ENCODE data around the gene REPIN1. TPM values are rescaled to one million over a fixed set of nuclear protein-coding genes. Genes with fewer than 3 reads are reported as not detected.
A peak's percentile ranks its signal among the peaks of the same experiment; 100 is the strongest.

The REPIN1 gene
- polyA plus RNA-seq, 1 experiment = 28.4 TPM

DNA sequence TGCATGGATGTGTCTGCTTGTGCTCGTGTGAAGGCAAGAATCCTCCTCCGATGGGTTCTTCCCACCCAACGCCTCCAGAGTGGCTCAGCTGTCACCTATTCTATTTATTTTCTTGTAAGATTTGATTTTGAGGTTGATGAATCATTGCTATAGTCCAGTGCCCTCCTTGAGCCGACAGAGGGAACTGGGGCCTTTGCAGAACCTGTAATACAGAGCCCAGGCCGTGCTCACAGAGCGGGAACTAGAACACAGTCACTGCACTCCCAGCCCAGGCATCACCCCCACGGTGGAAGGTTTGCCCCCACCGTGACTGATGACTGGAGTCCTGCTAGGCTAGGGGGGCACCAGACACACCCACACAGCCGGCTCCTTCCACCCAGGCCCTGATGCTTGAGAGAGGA, 29.2 kb upstream of the REPIN1 start:
- DNase-seq (ENCODE audit: low read depth, low spot score) = no peak
- POLR2A ChIA-PET = interaction anchor here (1.1 kb wide), 1 partner anchor 66 kb away, joined by 3 read pairs; a partner anchor contains a TSS
- TF ChIP-seq, protein P1, sequence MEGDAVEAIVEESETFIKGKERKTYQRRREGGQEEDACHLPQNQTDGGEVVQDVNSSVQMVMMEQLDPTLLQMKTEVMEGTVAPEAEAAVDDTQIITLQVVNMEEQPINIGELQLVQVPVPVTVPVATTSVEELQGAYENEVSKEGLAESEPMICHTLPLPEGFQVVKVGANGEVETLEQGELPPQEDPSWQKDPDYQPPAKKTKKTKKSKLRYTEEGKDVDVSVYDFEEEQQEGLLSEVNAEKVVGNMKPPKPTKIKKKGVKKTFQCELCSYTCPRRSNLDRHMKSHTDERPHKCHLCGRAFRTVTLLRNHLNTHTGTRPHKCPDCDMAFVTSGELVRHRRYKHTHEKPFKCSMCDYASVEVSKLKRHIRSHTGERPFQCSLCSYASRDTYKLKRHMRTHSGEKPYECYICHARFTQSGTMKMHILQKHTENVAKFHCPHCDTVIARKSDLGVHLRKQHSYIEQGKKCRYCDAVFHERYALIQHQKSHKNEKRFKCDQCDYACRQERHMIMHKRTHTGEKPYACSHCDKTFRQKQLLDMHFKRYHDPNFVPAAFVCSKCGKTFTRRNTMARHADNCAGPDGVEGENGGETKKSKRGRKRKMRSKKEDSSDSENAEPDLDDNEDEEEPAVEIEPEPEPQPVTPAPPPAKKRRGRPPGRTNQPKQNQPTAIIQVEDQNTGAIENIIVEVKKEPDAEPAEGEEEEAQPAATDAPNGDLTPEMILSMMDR (IDR thresholded peaks at IDR 0.05; ENCODE audit: low read depth, low read length) = no peak
- CTCF ChIA-PET = no interaction called here
- Histone ChIP-seq H3K9me3 (ENCODE audit: control insufficient read depth, insufficient read depth, low read length) (peaks cover 6% of the 10 kb centered on the region), H3K27ac (ENCODE audit: low read depth, low read length) (no peak overlapping the region), H3K27me3 (ENCODE audit: control insufficient read depth, insufficient read depth, low read length) (peaks cover 35% of the 10 kb centered on the region), H3K4me3 (ENCODE audit: low read depth, low read length) (no peak overlapping the region)

- TF ChIP-seq, protein P1 (IDR thresholded peaks at IDR 0.05; ENCODE audit: low read depth, low read length) = 0 out of 2 replicates have a peak, but pooled peaks have one; percentile 7
- H3K4me3 ChIP-seq (ENCODE audit: low read depth, low read length) = peak overlapping the region; percentile 46
- peaks cover 10% of the 10 kb centered on the region for H3K9me3 ChIP-seq (ENCODE audit: control insufficient read depth, insufficient read depth, low read length)
- H3K27me3 ChIP-seq (ENCODE audit: control insufficient read depth, insufficient read depth, low read length) = peaks cover 38% of the 10 kb centered on the region
- CTCF ChIA-PET = no interaction called here
- DNase-seq (ENCODE audit: low read depth, low spot score) = peak; percentile 21
- H3K27ac ChIP-seq (ENCODE audit: low read depth, low read length) = no peak overlapping the region
- POLR2A ChIA-PET = interaction anchor here (1.1 kb wide), 1 partner anchor 65 kb away, joined by 3 read pairs; a partner anchor contains a TSS
Measured at GRCh38 chr7:150340024-150340749, 28.4 kb upstream of the REPIN1 start.

DNA sequence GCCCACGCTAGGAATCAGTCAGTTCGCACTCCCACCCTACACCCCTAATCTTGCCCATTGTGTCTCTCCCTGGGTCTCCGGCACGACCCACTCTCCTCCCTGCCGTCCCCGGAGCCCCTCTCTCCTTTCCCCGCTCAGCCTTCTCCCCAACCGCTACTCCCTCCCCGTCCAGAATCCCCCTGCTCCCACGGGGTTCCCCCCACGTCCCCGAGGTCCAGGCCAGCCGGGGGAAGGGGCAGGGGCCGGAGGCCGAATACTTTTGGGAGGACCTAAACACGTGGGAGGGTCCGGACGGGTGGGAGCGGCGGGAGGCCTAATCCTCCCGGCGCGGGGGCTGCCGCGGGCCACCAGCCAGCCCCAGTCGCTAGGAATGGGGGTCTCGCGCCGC, 27.8 kb upstream of the REPIN1 start:
- H3K27ac ChIP-seq (ENCODE audit: low read depth, low read length) = no peak overlapping the region
- DNase-seq (ENCODE audit: low read depth, low spot score) = no peak
- CTCF ChIA-PET = no interaction called here

GRCh38 chr7:150341263-150342120, 27.1 kb upstream of the REPIN1 start, which contains the start of gene RARRES2:
Gene RARRES2, minus strand, starts transcription at chr7:150341629. Its CDS starts 1,020 bp downstream, at chr7:150340609.
- Histone ChIP-seq H3K4me3 (ENCODE audit: low read depth, low read length) (peak within 1 kb of the TSS; percentile 46), H3K27ac (ENCODE audit: low read depth, low read length) (no peak within 1 kb of the TSS), H3K27me3 (ENCODE audit: control insufficient read depth, insufficient read depth, low read length) (peaks cover 41% of the 10 kb centered on the region), H3K9me3 (ENCODE audit: control insufficient read depth, insufficient read depth, low read length) (peaks cover 10% of the 10 kb centered on the region)
- DNase-seq (ENCODE audit: low read depth, low spot score) = no peak
- TF ChIP-seq, protein P1 (IDR thresholded peaks at IDR 0.05; ENCODE audit: low read depth, low read length) = no peak
- ChIA-PET CTCF (no interaction called here), POLR2A (no interaction called here)

More for the DNA sequence above, 27.8 kb upstream of the REPIN1 start:
- peak overlapping the region; percentile 46 for H3K4me3 ChIP-seq (ENCODE audit: low read depth, low read length)
- TF ChIP-seq, protein P1 (IDR thresholded peaks at IDR 0.05; ENCODE audit: low read depth, low read length) = no peak
- POLR2A ChIA-PET = no interaction called here
- H3K9me3 ChIP-seq (ENCODE audit: control insufficient read depth, insufficient read depth, low read length) = peaks cover 10% of the 10 kb centered on the region
- peaks cover 38% of the 10 kb centered on the region for H3K27me3 ChIP-seq (ENCODE audit: control insufficient read depth, insufficient read depth, low read length)

DNA sequence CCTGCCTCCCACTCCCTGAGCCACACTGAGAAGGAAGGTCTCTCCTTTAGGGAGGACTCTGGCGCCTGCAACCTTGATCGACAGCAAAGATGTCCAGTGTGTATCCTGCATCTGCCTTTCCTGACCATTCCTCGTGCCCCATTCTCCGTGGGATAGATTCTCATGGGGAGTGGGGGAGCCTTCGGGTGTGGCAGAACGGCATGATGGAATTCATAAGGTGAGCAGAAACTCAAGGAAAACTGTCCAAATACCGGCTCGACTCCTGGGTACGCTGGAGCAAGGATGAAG, 26.6 kb upstream of the REPIN1 start:
- peaks cover 41% of the 10 kb centered on the region for H3K27me3 ChIP-seq (ENCODE audit: control insufficient read depth, insufficient read depth, low read length)
- no peak overlapping the region for H3K27ac ChIP-seq (ENCODE audit: low read depth, low read length)
- POLR2A ChIA-PET = no interaction called here
- CTCF ChIA-PET = interaction anchor here (2.3 kb wide), 1 partner anchor 14 kb away, joined by 16 read pairs; no protein-coding TSS in a partner anchor
- DNase-seq (ENCODE audit: low read depth, low spot score) = no peak
- TF ChIP-seq, protein P1 (IDR thresholded peaks at IDR 0.05; ENCODE audit: low read depth, low read length) = no peak
- no peak overlapping the region for H3K4me3 ChIP-seq (ENCODE audit: low read depth, low read length)
- H3K9me3 ChIP-seq (ENCODE audit: control insufficient read depth, insufficient read depth, low read length) = peaks cover 10% of the 10 kb centered on the region
